Esophagus muscularis mucosa (tissue), 4 donors: ENCODE data around the gene IQCK.

Experiments used
- CTCF ChIP-seq, 3 experiments: fragments of 200-600 bp in 2 of 3; fragments of 450-650 bp in 1 of 3; sonication (generic) in 2 of 3; IDR thresholded peaks; one replicate each; pipeline ENCODE4 v1.5.1; 2017 to 2019; ENCODE audit warnings: antibody characterized with exemption in 3 of 3, mild to moderate bottlenecking in 2 of 3, moderate library complexity in 1 of 3
- EP300 ChIP-seq: sonication (generic); formaldehyde crosslinking; IDR thresholded peaks from one replicate; pipeline ENCODE4 v1.6.1; 2017; ENCODE audit warnings: antibody characterized with exemption
- POLR2A ChIP-seq: fragments of 450-650 bp; IDR thresholded peaks from one replicate; pipeline ENCODE4 v1.6.1; 2017; ENCODE audit warnings: antibody characterized with exemption, moderate library complexity, mild to moderate bottlenecking, low read depth
- POLR2AphosphoS5 ChIP-seq, 2 donors: sonication (generic); formaldehyde crosslinking; IDR thresholded peaks; one replicate each; pipeline ENCODE4 v1.6.1; 2017; ENCODE audit warnings: antibody characterized with exemption in 2 of 2

- TF ChIP-seq CTCF (IDR thresholded peaks at IDR 0.05): no peak
- no peak for TF ChIP-seq POLR2A
- no peak for TF ChIP-seq POLR2AphosphoS5 (IDR thresholded peaks at IDR 0.05)
- no peak for TF ChIP-seq EP300
Observed at GRCh38 chr16:19842426-19843157, 124.5 kb downstream of the IQCK start.
